B cell (primary cell): ENCODE results near the gene TMEM170B. TPM values are rescaled to one million over a fixed set of nuclear protein-coding genes. Genes with fewer than 3 reads are reported as not detected.

ENCODE experiments used
- ATAC-seq: fragments of 200-7000 bp; cut with Tn5 transposase; one replicate; pipeline ENCODE4 v1.10.0; 2021; ENCODE audit warnings: low read depth, mild to moderate bottlenecking, moderate number of reproducible peaks, moderate library complexity
- CTCF ChIA-PET: fragments of 350-600 bp; sonication (Branson Sonifier 250); formaldehyde crosslinking; loops from one replicate; lab custom pipeline; 2021; ENCODE audit warnings: antibody characterized with exemption, inconsistent platforms; lab: Charles Lee
- POLR2A ChIA-PET: fragments of 350-600 bp; sonication (Branson Sonifier 250); formaldehyde crosslinking; loops from one replicate; lab custom pipeline; 2021; ENCODE audit warnings: antibody characterized with exemption; lab: Charles Lee
- DNase-seq: peaks from one replicate; pipeline ENCODE4 v3.0.0; 2013
- H2AFZ ChIP-seq: 2 replicates; pipeline ENCODE4 v1.6.1; 2012; ENCODE audit warnings: mild to moderate bottlenecking, low read depth, low read length; ENCODE audit not compliant: insufficient read depth, poor library complexity, severe bottlenecking
- H3K27ac ChIP-seq, 2 donors: 1 replicate in 1 of 2; 2 replicates in 1 of 2; pipeline ENCODE4 v1.5.1; 2012 to 2013; ENCODE audit warnings: low read length in 2 of 2, mild to moderate bottlenecking in 2 of 2, moderate library complexity in 1 of 2
- H3K27me3 ChIP-seq, 4 experiments: fragments of 200-600 bp in 1 of 4; sonication (generic) in 1 of 4; replicated peaks in 1 of 4; 1 replicate in 2 of 4; 2 replicates in 2 of 4; pipeline versions ENCODE4 v1.6.1 to v1.7.0; 2013 to 2016; ENCODE audit warnings: low read length in 3 of 4, mild to moderate bottlenecking in 2 of 4, mixed read lengths in 1 of 4, moderate library complexity in 1 of 4; ENCODE audit not compliant: insufficient read depth in 4 of 4, control insufficient read depth in 3 of 4; ENCODE audit errors: control extremely low read depth in 1 of 4
- H3K36me3 ChIP-seq, 2 experiments: replicated peaks in 1 of 2; 1 replicate in 1 of 2; 2 replicates in 1 of 2; pipeline versions ENCODE4 v1.6.1 to v1.7.1; 2013; ENCODE audit warnings: low read length in 1 of 2; ENCODE audit not compliant: insufficient read depth in 2 of 2, control insufficient read depth in 1 of 2; ENCODE audit errors: control extremely low read depth in 1 of 2, extremely low read depth in 1 of 2
- H3K4me1 ChIP-seq, 2 donors: fragments of 200-600 bp in 1 of 2; sonication (generic) in 1 of 2; 1 replicate in 1 of 2; 2 replicates in 1 of 2; pipeline versions ENCODE4 v1.5.1 to v1.6.1; 2013 to 2017; ENCODE audit warnings: low read length in 2 of 2; ENCODE audit not compliant: control insufficient read depth in 2 of 2, insufficient read depth in 2 of 2
- H3K4me2 ChIP-seq: replicated peaks from 2 replicates; pipeline ENCODE3; 2012; ENCODE audit warnings: mild to moderate bottlenecking, low read depth, low read length; ENCODE audit not compliant: poor library complexity, severe bottlenecking
- H3K4me3 ChIP-seq, 5 experiments: fragments of 200-600 bp in 1 of 5; sonication (generic) in 1 of 5; 1 replicate in 3 of 5; 2 replicates in 2 of 5; pipeline versions ENCODE4 v1.5.1 to v1.7.0; 2011 to 2016; ENCODE audit warnings: low read length in 4 of 5, mild to moderate bottlenecking in 4 of 5, low read depth in 2 of 5, control low read depth in 1 of 5, moderate library complexity in 1 of 5; ENCODE audit not compliant: insufficient read depth in 1 of 5; ENCODE audit errors: control extremely low read depth in 1 of 5, extremely low read depth in 1 of 5
- H3K79me2 ChIP-seq: fragments of 200-600 bp; sonication (generic); one replicate; pipeline ENCODE4 v1.6.0; 2016; ENCODE audit warnings: low read length; ENCODE audit not compliant: control insufficient read depth, insufficient read depth
- H3K9ac ChIP-seq: fragments of 200-600 bp; sonication (generic); 2 replicates; pipeline ENCODE4 v1.6.1; 2017; ENCODE audit warnings: mild to moderate bottlenecking, low read length, moderate library complexity
- H3K9me3 ChIP-seq, 3 donors: one replicate each; pipeline versions ENCODE4 v1.6.1 to v1.7.1; 2013; ENCODE audit warnings: low read length in 2 of 3; ENCODE audit not compliant: control insufficient read depth in 2 of 3, insufficient read depth in 1 of 3; ENCODE audit errors: control extremely low read depth in 1 of 3
- H4K20me1 ChIP-seq: 2 replicates; pipeline ENCODE4 v1.6.0; 2012; ENCODE audit warnings: mild to moderate bottlenecking, low read length; ENCODE audit not compliant: insufficient read depth, control insufficient read depth, poor library complexity, severe bottlenecking
- H3K27ac Mint-ChIP-seq: one replicate; pipeline ENCODE4 v1.8.0; 2021; ENCODE audit warnings: mixed read lengths
- H3K27me3 Mint-ChIP-seq: one replicate; pipeline ENCODE4 v1.8.0; 2021; ENCODE audit warnings: mixed read lengths
- H3K4me1 Mint-ChIP-seq: one replicate; pipeline ENCODE4 v1.8.0; 2021; ENCODE audit warnings: mixed read lengths
- H3K4me3 Mint-ChIP-seq: one replicate; pipeline ENCODE4 v1.8.0; 2021; ENCODE audit warnings: mixed read lengths
- H3K9me3 Mint-ChIP-seq: one replicate; pipeline ENCODE4 v1.8.0; 2022; ENCODE audit warnings: mixed read lengths; ENCODE audit not compliant: insufficient read depth
- EZH2 ChIP-seq: IDR thresholded peaks from 2 replicates; pipeline ENCODE4 v1.6.1; 2012; ENCODE audit warnings: borderline replicate concordance, low read depth, mild to moderate bottlenecking, moderate library complexity, low read length; ENCODE audit not compliant: insufficient read depth, poor library complexity, severe bottlenecking
- WGBS: methylation state at CpG from one replicate; pipeline ENCODE4 v1.1.5; 2013; ENCODE audit warnings: missing lambda C conversion rate; ENCODE audit not compliant: insufficient coverage; 5-methylcytosine and 5-hydroxymethylcytosine counted together
- intact Hi-C: fragments of 100-400 bp; cut with micrococcal nuclease; formaldehyde crosslinking; loops from one replicate; pipeline ENCODE4 v1.10.0; 2022
- polyA plus RNA-seq: library from polyadenylated mRNA; depleted of rRNA; stranded (reverse); fragments of >200 nt; gene quantifications from 2 replicates; pipeline ENCODE4 v1.2.3, GENCODE V29; 2012
- total RNA-seq, 2 donors: library from RNA; stranded (reverse); fragments of 120-200 nt in 1 of 2; gene quantifications; 1 replicate in 1 of 2; 2 replicates in 1 of 2; pipeline versions ENCODE4 v1.2.3 to v1.2.4, GENCODE V29; 2013 to 2022
- TF ChIP-seq, protein P1 (sequence below): fragments of 200-600 bp; IDR thresholded peaks from one replicate; pipeline ENCODE4 v1.8.0; 2022; ENCODE audit warnings: antibody characterized with exemption, mild to moderate bottlenecking

TMEM170B gene
- total and polyA plus RNA-seq, 2 donors (not counting 1 experiment from before 2014, with no cell fraction given): 0.64 to 3.4 TPM

GRCh38 chr6:11553824-11554223 lies 16.3 kb downstream of the TMEM170B start:
- CTCF ChIA-PET: interaction anchor here (0.7 kb wide), 1 partner anchor 387 kb away, joined by 3 read pairs; no protein-coding TSS in a partner anchor
- ATAC-seq: no peak

DNA sequence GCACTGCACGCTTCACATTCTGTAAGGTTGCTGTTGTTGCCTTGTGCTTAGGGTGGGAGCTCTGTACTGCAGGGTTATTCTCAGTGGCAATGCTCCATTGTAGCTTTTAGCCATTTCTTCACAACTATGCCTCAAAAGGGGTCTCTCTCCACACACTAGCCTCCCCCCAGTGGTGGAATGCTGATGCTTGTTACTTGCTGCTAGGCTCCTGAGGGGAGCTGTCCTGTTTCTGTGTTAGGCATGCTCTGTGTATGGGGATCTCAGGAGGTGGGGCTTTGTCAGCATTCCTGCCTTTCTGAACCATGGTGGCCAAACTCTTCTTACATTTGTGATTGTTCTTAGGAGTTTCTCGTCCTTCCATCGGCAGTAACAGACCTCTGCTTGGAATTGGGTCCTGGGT lies 18.8 kb downstream of the TMEM170B start:
- no peaks in the 10 kb centered on the region for H4K20me1 ChIP-seq
- H3K4me3 ChIP-seq: no peak overlapping the region
- H3K27ac ChIP-seq: no peak overlapping the region
- H3K79me2 ChIP-seq: peaks cover 8% of the 10 kb centered on the region
- Mint-ChIP-seq H3K4me3 (no peak overlapping the region), H3K27me3 (no peaks in the 10 kb centered on the region), H3K27ac (no peak overlapping the region), H3K4me1 (no peaks in the 10 kb centered on the region), H3K9me3 (no peaks in the 10 kb centered on the region)
- H3K36me3 ChIP-seq: no peaks in the 10 kb centered on the region
- POLR2A ChIA-PET: no interaction called here
- H3K9me3 ChIP-seq: no peaks in the 10 kb centered on the region
- no peak overlapping the region for H2AFZ ChIP-seq
- no peak overlapping the region for H3K4me2 ChIP-seq
- ATAC-seq (no peak), DNase-seq (no peak)
- CTCF ChIA-PET: no interaction called here
- H3K4me1 ChIP-seq: no peaks in the 10 kb centered on the region
- no CpG with 5 or more reads among the region's 3 CpGs for WGBS
- TF ChIP-seq, protein P1, sequence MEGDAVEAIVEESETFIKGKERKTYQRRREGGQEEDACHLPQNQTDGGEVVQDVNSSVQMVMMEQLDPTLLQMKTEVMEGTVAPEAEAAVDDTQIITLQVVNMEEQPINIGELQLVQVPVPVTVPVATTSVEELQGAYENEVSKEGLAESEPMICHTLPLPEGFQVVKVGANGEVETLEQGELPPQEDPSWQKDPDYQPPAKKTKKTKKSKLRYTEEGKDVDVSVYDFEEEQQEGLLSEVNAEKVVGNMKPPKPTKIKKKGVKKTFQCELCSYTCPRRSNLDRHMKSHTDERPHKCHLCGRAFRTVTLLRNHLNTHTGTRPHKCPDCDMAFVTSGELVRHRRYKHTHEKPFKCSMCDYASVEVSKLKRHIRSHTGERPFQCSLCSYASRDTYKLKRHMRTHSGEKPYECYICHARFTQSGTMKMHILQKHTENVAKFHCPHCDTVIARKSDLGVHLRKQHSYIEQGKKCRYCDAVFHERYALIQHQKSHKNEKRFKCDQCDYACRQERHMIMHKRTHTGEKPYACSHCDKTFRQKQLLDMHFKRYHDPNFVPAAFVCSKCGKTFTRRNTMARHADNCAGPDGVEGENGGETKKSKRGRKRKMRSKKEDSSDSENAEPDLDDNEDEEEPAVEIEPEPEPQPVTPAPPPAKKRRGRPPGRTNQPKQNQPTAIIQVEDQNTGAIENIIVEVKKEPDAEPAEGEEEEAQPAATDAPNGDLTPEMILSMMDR: no peak
- TF ChIP-seq EZH2: no peak
- intact Hi-C loops: no loop called here
- H3K27me3 ChIP-seq: no peaks in the 10 kb centered on the region
- no peak overlapping the region for H3K9ac ChIP-seq

More at GRCh38 chr6:11553824-11554223, 16.3 kb downstream of the TMEM170B start:
- H2AFZ ChIP-seq: no peak overlapping the region
- Mint-ChIP-seq H3K9me3 (no peaks in the 10 kb centered on the region), H3K4me1 (no peaks in the 10 kb centered on the region), H3K27me3 (no peaks in the 10 kb centered on the region), H3K27ac (no peak overlapping the region), H3K4me3 (no peak overlapping the region)
- no peaks in the 10 kb centered on the region for H3K9me3 ChIP-seq
- H3K36me3 ChIP-seq: no peaks in the 10 kb centered on the region
- no peak overlapping the region for H3K4me2 ChIP-seq
- no peak for DNase-seq
- no CpG with 5 or more reads among the region's 3 CpGs for WGBS
- no peak for TF ChIP-seq EZH2
- TF ChIP-seq, protein P1: no peak
- POLR2A ChIA-PET: no interaction called here
- H3K27ac ChIP-seq: no peak overlapping the region
- peaks cover 8% of the 10 kb centered on the region for H3K79me2 ChIP-seq
- no peak overlapping the region for H3K9ac ChIP-seq
- H3K4me1 ChIP-seq: no peaks in the 10 kb centered on the region
- H3K27me3 ChIP-seq: no peaks in the 10 kb centered on the region
- H3K4me3 ChIP-seq: no peak overlapping the region
- no peaks in the 10 kb centered on the region for H4K20me1 ChIP-seq
- intact Hi-C loops: no loop called here
